HG02798 (cell line): Measurements from ENCODE around the gene SNPH.
"Not testable (repeated sequence)": the region's sequence is repeated elsewhere in the genome, so short reads cannot be mapped to it uniquely, and the experiment has no call there.

ENCODE experiments used
- ATAC-seq: cut with Tn5 transposase; IDR thresholded peaks from one replicate; pipeline ENCODE4 v1.9.1; 2021; ENCODE audit warnings: mild to moderate bottlenecking; ENCODE audit not compliant: unreplicated experiment, poor library complexity

SNPH gene

GRCh38 chr20:1266167-1266973, at the start of gene SNPH:
SNPH (plus strand) TSS chr20:1266294; CDS start chr20:1296240, 29,946 bp downstream.
- peak; percentile 61 for ATAC-seq

DNA sequence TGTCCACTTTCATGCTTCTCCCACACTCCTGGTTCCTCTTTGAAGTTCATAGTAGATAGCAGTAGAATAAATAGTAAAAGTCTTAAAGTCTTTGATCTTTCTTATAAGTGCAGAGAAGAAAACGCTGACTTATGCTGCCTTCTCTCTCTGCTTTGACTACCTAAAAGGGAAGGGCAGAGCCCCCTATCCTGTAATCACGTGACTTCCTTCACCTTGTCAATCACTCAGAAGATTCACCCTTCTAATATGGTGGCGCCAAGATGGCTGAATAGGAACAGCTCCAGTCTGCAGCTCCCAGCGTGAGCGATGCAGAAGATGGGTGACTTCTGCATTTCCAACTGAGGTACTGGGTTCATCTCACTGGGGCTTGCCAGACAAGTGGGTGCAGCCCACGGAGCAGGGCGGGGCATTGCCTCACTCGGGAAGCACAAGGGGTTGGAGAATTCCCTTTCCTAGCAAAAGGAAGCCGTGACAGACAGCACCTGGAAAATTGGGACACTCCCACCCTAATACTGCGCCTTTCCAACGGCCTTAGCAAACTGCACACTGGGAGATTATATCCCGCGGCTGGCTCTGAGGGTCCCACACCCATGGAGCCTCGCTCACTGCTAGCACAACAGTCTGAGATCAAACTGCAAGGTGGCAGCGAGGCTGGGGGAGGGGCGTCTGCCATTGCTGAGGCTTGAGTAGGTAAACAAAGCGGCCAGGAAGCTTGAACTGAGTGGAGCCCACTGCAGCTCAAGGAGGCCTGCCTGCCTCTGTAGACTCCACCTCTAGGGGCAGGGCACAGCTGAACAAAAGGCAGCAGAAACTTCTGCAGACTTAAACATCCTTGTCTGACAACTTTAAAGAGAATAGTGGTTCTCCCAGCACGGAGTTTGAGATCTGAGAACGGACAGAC, 49.3 kb upstream of the SNPH start:
- not testable (repeated sequence) for ATAC-seq

DNA sequence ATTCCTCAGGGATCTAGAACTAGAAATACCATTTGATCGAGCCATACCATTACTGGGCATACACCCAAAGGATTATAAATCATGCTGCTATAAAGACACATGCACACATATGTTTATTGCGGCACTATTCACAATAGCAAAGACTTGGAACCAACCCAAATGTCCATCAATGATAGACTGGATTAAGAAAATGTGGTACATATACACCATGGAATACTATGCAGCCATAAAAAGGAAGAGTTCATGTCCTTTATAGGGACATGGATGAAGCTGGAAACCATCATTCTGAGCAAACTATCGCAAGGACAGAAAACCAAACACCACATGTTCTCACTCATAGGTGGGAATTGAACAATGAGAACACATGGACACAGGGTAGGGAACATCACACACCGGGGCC, 43.3 kb upstream of the SNPH start:
- not testable (repeated sequence) for ATAC-seq

DNA sequence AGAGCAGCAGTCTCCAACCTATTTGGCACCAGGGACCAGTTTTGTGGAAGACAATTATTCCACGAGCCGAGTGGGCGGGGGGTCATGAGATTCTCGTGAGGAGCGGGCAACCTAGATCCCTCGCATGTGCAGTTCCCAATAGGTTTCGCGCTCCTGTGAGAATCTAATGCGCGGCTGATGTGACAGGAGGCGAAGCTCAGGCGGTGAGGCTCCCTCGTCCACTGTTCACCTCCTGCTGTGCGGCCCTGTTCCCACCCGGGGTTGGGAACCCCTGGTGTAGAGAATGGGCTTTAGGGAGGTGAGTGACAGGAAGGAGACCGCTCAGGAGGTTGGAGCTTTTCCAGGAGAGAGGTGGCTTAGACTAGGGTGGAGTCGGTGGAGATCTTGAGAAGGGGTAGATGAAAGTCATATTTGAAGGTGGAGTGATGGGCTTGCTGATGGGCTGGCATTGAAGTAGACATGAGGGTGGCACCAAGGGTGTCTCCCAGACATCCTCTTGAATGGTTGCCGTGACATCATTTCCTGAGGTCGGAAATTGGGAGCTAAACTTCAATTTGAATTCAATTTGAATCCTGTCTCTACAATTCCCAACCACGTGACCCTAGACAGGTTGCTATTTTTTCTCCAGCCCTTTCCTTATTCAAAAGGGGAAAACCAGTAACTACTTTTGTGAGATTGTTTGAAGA, 41.7 kb upstream of the SNPH start:
- no peak for ATAC-seq

GRCh38 chr20:1225263-1225782, 40.8 kb upstream of the SNPH start:
- ATAC-seq: no peak

DNA sequence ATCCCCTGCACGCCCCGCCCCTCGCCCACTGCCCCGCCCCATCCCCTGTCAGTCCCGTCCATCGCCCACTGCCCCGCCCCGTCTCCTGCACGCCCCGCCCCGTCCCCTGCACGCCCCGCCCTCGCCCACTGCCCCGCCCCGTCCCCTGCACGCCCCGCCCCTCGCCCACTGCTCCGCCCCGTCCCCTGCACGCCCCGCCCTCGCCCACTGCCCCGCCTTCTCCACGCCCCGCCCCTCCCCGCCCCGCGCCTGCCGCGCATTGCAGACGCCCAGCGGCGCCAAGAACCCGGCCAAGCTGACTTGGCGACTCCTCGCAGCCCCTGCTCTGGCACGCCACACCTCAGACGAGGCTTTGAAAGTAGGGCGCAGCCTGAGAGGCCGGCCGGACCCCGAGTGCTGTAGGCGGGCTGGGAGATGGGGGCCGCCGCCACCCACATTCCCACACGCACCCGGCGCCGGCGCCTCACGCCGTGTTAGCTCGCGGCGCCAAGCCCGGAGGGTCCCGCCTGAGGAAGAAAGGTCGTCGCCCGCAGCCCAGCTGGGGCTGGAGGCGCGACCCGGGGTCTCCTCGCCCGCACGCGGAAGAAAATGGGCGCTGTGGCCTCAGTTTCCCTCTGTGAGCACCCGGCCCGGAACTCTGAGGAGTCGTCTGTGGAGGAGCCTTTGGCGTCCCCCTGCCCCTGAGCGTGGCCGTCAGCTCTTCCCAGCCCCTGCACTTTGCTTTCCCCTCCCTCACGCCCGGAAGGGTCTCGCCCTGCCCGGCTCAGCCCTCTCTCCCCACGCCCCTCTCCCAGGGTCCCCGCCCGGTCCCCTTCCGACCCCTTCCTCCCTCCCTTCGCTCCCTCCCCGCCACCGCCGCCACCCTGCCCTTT, 40.1 kb upstream of the SNPH start, which contains the start of gene RAD21L1:
Gene RAD21L1, plus strand, starts transcription at position 262 of the 872 bp plus-strand sequence. CDS start 2,410 bp downstream, outside the sequence.
- no peak for ATAC-seq

GRCh38 chr20:1229541-1229940, 36.6 kb upstream of the SNPH start:
- ATAC-seq: no peak

DNA sequence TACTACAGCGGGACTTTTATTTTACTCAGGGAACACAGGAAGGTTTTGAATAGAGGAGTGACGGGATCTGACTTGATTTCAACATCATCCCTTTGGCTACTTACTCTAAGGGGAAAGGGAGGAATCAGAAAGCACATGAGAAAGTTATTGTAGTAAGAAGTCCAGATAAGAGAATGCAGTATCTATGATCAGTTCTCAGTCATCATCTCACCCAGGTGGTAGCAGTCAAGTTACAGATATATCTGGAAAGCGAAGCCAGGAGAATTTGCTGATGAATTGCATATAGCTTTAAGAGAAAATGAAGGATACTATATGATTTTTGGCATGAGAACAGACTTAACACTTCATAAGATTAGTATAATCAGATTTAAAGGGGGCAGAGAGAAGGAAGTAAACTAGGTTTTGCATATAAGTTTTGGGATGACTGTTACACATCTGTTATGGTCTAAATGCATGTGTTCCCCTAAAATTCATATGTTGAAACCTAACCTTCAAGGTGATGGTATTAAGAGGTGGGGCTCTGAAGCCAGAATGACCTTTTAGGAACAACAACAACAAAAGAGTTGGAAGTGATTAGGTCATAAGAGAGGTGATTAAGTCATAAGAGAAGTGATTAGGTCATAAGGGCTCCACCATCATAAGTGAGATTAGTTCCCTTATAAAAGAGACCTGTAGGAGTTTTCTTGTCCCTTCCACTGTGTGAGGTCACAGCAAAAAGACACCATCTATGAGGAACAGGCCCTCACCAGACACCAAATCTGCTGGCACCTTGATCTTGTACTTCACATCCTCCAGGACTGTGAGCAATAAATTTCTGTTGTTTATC, 33.6 kb upstream of the SNPH start:
- no peak for ATAC-seq

GRCh38 chr20:1240549-1240948, 25.5 kb upstream of the SNPH start:
- ATAC-seq: no peak

GRCh38 chr20:1241456-1241855, 24.6 kb upstream of the SNPH start:
- no peak for ATAC-seq

DNA sequence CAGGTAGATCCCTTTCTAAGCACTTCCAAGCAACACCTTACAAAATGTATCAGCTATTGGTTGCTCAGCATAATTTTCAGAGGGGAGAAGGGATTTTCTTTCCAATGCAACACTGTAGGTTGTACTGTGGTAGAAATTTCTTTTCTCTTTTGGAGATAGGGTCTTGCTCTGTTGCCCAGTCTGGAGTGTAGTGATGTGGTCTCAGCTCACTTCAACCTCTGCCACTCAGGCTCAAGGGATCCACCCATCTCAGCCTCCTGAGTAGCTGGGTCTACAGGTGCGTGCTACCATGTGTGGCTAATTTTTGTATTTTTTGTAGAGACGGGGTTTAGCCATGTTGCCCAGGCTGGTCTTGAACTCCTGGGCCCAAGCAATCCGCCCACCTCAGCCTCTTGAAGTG, 24.0 kb upstream of the SNPH start:
- ATAC-seq: no peak

DNA sequence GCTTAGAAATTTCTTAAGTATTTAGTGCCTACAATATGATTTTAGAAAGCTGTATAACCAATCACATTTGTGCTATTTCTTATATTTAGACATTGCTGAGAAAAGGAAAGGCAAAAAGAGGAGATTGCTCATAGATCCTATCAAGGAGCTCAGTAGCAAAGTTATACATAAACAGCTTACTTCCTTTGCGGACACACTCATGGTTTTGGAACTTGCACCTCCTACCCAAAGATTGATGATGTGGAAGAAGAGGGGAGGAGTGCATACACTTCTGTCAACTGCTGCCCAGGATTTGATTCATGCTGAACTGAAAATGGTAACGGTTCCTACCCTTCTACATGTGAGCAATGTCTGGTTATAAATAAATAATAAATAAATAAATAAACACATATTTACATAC, 23.6 kb upstream of the SNPH start:
- no peak for ATAC-seq

- ATAC-seq: no peak
Observed at GRCh38 chr20:1245578-1245977, 20.5 kb upstream of the SNPH start.

DNA sequence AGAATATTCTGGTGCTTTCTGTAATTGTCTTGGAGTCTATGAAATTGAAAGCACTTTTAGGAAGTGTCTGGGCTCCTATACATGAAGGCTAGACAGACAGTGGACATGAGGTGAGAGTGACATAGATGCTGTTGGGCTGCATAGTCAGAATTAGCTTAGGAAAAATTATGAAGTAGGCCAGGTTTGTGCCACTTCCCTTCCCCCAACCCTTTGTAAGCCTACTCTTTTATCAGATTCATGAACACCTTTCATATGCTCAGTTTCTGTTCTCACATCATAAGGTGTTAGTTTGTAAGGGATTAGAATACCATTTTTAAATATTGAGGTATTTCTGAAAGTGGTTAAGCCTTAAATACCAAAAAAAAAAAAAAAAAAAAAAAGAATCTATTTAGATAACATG, 18.4 kb upstream of the SNPH start:
- ATAC-seq: no peak

- ATAC-seq: not testable (repeated sequence)
Observed at GRCh38 chr20:1250282-1250681, 15.8 kb upstream of the SNPH start.

GRCh38 chr20:1252416-1252815, 13.7 kb upstream of the SNPH start:
- no peak for ATAC-seq

DNA sequence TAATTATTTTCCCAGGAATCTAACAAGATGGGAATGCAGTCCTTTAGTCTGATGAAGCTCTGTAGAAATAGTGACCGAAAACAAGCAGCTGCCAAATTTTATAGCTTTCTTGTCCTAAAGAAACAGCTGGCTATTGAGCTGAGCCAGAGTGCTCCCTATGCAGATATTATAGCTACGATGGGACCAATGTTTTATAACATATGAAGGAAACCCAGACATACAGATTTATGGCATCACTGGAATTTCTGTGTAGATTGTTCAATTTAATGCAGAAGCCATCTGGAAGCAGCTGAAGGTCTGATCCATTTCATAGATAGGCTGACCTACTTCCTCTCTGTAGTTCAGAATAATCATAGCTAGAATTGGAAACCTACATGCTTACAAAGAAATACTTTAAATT, 11.8 kb upstream of the SNPH start:
- no peak for ATAC-seq

DNA sequence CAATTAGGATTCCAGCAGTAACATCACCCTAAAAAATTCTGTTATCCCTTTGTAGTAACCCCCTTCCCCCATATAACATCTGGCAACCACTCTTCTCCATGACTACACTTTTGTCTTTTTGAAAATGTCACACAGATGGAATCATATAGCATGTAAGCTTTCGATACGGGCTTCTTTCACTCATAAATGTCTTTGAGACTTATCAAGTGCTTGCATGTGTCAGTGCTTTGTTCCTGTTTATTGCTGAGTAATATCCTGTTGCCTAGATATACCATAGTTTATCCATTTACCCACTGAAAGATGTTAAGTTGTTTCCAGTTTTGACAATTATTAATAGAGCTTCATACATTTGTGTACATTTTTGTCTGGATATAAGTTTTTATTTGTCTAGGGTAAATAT, 10.4 kb upstream of the SNPH start:
- ATAC-seq: no peak

GRCh38 chr20:1263853-1264252, 2.2 kb upstream of the SNPH start:
- no peak for ATAC-seq
